Vagina (tissue), 2 donors: ENCODE measurements around the gene CPSF2.

Source experiments
- POLR2A ChIP-seq, 2 donors: fragments of 450-650 bp; IDR thresholded peaks; one replicate each; pipeline ENCODE4 v1.6.1; 2017; ENCODE audit warnings: antibody characterized with exemption in 2 of 2, mild to moderate bottlenecking in 2 of 2, moderate library complexity in 2 of 2
- POLR2AphosphoS5 ChIP-seq, 2 donors: sonication (generic); formaldehyde crosslinking; IDR thresholded peaks; one replicate each; pipeline ENCODE4 v1.9.0; 2017; ENCODE audit warnings: antibody characterized with exemption in 2 of 2, mild to moderate bottlenecking in 2 of 2, low read depth in 1 of 2; ENCODE audit not compliant: insufficient read depth in 1 of 2
- TF ChIP-seq, protein P1 (sequence below), 3 experiments: fragments of 450-650 bp in 2 of 3; fragments of 200-600 bp in 1 of 3; sonication (generic) in 1 of 3; IDR thresholded peaks; one replicate each; pipeline ENCODE4 v1.5.1; 2017 to 2019; ENCODE audit warnings: antibody characterized with exemption in 3 of 3, mild to moderate bottlenecking in 2 of 3, moderate library complexity in 2 of 3

DNA sequence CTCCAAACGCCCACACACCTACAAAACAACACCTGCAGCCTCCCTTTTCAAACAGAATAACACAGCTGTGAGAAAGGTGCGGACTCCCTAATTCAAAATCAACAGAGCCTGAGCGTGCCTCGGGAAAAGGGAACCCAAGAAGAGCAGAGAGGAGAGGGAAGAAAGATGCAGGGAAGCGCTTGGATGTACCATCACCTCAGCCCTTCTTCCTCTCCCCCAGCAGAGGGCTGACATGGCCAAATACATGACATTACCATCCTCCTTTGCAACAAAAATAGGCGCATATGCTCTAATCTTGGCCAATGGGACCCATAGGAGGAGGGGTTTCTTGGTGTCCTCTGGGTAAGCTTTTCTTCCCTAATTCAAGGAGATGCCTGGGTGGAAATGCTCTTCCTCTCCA lies 78.0 kb downstream of the CPSF2 start:
- TF ChIP-seq, protein P1, sequence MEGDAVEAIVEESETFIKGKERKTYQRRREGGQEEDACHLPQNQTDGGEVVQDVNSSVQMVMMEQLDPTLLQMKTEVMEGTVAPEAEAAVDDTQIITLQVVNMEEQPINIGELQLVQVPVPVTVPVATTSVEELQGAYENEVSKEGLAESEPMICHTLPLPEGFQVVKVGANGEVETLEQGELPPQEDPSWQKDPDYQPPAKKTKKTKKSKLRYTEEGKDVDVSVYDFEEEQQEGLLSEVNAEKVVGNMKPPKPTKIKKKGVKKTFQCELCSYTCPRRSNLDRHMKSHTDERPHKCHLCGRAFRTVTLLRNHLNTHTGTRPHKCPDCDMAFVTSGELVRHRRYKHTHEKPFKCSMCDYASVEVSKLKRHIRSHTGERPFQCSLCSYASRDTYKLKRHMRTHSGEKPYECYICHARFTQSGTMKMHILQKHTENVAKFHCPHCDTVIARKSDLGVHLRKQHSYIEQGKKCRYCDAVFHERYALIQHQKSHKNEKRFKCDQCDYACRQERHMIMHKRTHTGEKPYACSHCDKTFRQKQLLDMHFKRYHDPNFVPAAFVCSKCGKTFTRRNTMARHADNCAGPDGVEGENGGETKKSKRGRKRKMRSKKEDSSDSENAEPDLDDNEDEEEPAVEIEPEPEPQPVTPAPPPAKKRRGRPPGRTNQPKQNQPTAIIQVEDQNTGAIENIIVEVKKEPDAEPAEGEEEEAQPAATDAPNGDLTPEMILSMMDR (IDR thresholded peaks at IDR 0.05): no peak
- TF ChIP-seq POLR2AphosphoS5 (IDR thresholded peaks at IDR 0.05; ENCODE audit: insufficient read depth in 1 of 2, low read depth in 1 of 2): no peak
- no peak for TF ChIP-seq POLR2A (IDR thresholded peaks at IDR 0.05)
